Endothelial cell of umbilical vein (primary cell): ENCODE data around the gene MROH2A. TPM values are rescaled to one million over a fixed set of nuclear protein-coding genes. Genes with fewer than 3 reads are reported as not detected.

Experiments
- BruUV-seq: library from RNA; stranded (reverse); fragments of 400-500 nt; replicated peaks from 2 replicates; lab custom pipeline; 2021; lab: Mats Ljungman, UMichigan
- CTCF ChIA-PET: fragments of 300-600, 350-600 bp; sonication (Branson Sonifier 250); formaldehyde crosslinking; loops from one replicate; lab custom pipeline; 2021; ENCODE audit warnings: antibody characterized with exemption, inconsistent platforms; lab: Charles Lee
- POLR2A ChIA-PET: fragments of 300-600, 350-600 bp; sonication (Branson Sonifier 250); formaldehyde crosslinking; loops from one replicate; lab custom pipeline; 2021; ENCODE audit warnings: antibody characterized with exemption, inconsistent platforms; lab: Charles Lee
- DNase-seq: peaks from one replicate; pipeline ENCODE4 v3.0.0-alpha.2; 2011; ENCODE audit warnings: low read depth, low spot score
- FAIRE-seq: peaks from 2 replicates; lab custom pipeline; 2011; peaks lifted over from hg19 to GRCh38; lab: Jason Lieb, UNC
- H2AFZ ChIP-seq: 2 replicates; pipeline ENCODE4 v1.6.0; 2012; ENCODE audit warnings: low read depth, low read length, control low read depth, inconsistent platforms
- H3K27ac ChIP-seq: 2 replicates; pipeline ENCODE4 v1.5.1; 2011; ENCODE audit warnings: low read depth, mild to moderate bottlenecking, control low read depth, low read length, moderate library complexity; ENCODE audit not compliant: insufficient read depth
- H3K27me3 ChIP-seq, 2 experiments: 2 replicates each; pipeline versions ENCODE4 v1.6.0 to v1.6.1; 2011; ENCODE audit warnings: low read length in 2 of 2, mixed read lengths in 1 of 2; ENCODE audit not compliant: control insufficient read depth in 2 of 2, insufficient read depth in 2 of 2
- H3K36me3 ChIP-seq, 2 experiments: 2 replicates in 1 of 2; 3 replicates in 1 of 2; pipeline ENCODE4 v1.5.1; 2011; ENCODE audit warnings: low read length in 2 of 2, mild to moderate bottlenecking in 1 of 2, moderate library complexity in 1 of 2; ENCODE audit not compliant: control insufficient read depth in 2 of 2, insufficient read depth in 2 of 2; ENCODE audit errors: extremely low read depth in 1 of 2
- H3K4me1 ChIP-seq: 3 replicates; pipeline ENCODE4 v1.5.1; 2011; ENCODE audit warnings: mild to moderate bottlenecking, low read length; ENCODE audit not compliant: control insufficient read depth, insufficient read depth; ENCODE audit errors: extremely low read depth
- H3K4me2 ChIP-seq: 2 replicates; pipeline ENCODE4 v1.6.1; 2011; ENCODE audit warnings: low read length, control low read depth, mixed read lengths; ENCODE audit not compliant: insufficient read depth
- H3K4me3 ChIP-seq, 3 experiments: fragments of 200-600 bp in 1 of 3; sonication (generic), shearing (Covaris generic) in 1 of 3; replicated peaks in 1 of 3; 2 replicates each; pipeline ENCODE4 v1.5.1; 2011 to 2016; ENCODE audit warnings: control low read depth in 3 of 3, low read length in 3 of 3, mild to moderate bottlenecking in 2 of 3, inconsistent platforms in 1 of 3, low read depth in 1 of 3, moderate library complexity in 1 of 3; ENCODE audit not compliant: insufficient read depth in 1 of 3
- H3K79me2 ChIP-seq: 2 replicates; pipeline ENCODE4 v1.6.0; 2012; ENCODE audit warnings: low read length, inconsistent platforms; ENCODE audit not compliant: control insufficient read depth, insufficient read depth
- H3K9ac ChIP-seq: replicated peaks from 2 replicates; pipeline ENCODE3; 2011; ENCODE audit warnings: low read length, control low read depth; ENCODE audit not compliant: insufficient read depth; ENCODE audit errors: extremely low read depth
- H3K9me1 ChIP-seq: replicated peaks from 3 replicates; pipeline ENCODE4 v1.6.0; 2011; ENCODE audit warnings: mild to moderate bottlenecking, low read length; ENCODE audit not compliant: control insufficient read depth, insufficient read depth; ENCODE audit errors: extremely low read depth
- H3K9me3 ChIP-seq: replicated peaks from 2 replicates; pipeline ENCODE4 v1.5.1; 2012; ENCODE audit warnings: low read length, inconsistent platforms; ENCODE audit not compliant: control insufficient read depth, insufficient read depth
- H4K20me1 ChIP-seq: replicated peaks from 2 replicates; pipeline ENCODE3; 2011; ENCODE audit warnings: mild to moderate bottlenecking, low read length; ENCODE audit not compliant: control insufficient read depth, insufficient read depth; ENCODE audit errors: extremely low read depth
- EZH2 ChIP-seq: IDR thresholded peaks from 2 replicates; pipeline ENCODE4 v1.6.1; 2012; ENCODE audit warnings: borderline replicate concordance, low read depth, mild to moderate bottlenecking, moderate library complexity, low read length, inconsistent platforms; ENCODE audit not compliant: severe bottlenecking
- FOS ChIP-seq: IDR thresholded peaks from 2 replicates; pipeline ENCODE4 v1.6.1; 2011; ENCODE audit warnings: mild to moderate bottlenecking, low read length, moderate library complexity, borderline replicate concordance; ENCODE audit not compliant: insufficient read depth
- GATA2 ChIP-seq: IDR thresholded peaks from 2 replicates; pipeline ENCODE4 v1.7.0; 2011; ENCODE audit warnings: low read depth, mild to moderate bottlenecking, moderate library complexity, mixed read lengths, low read length; ENCODE audit not compliant: insufficient read length, insufficient read depth
- JUN ChIP-seq: IDR thresholded peaks from 2 replicates; pipeline ENCODE4 v1.6.1; 2011; ENCODE audit warnings: borderline replicate concordance, low read depth; ENCODE audit not compliant: insufficient read length, insufficient read depth
- MAX ChIP-seq: IDR thresholded peaks from 2 replicates; pipeline ENCODE4 v1.6.1; 2011; ENCODE audit not compliant: insufficient read depth, insufficient read length
- MYC ChIP-seq: IDR thresholded peaks from one replicate; pipeline ENCODE4 v1.6.1; 2011; ENCODE audit warnings: mild to moderate bottlenecking, low read depth, low read length
- POLR2A ChIP-seq: IDR thresholded peaks from 2 replicates; pipeline ENCODE4 v1.6.1; 2012; ENCODE audit warnings: low read depth, mild to moderate bottlenecking, control low read depth, low read length
- POLR2AphosphoS5 ChIP-seq: IDR thresholded peaks from 2 replicates; pipeline ENCODE4 v1.6.1; 2012; ENCODE audit warnings: low read depth, mild to moderate bottlenecking, control low read depth, low read length, moderate library complexity; ENCODE audit not compliant: insufficient read depth
- dilution Hi-C: fragments of 300-500 bp; cut with MboI; formaldehyde crosslinking; loops from one replicate; pipeline ENCODE4 v1.15.0; 2019; ENCODE audit warnings: low sequenced_read_pairs; ENCODE audit not compliant: extremely low pct_ligation_motif_present
- intact Hi-C: fragments of 100-400 bp; cut with micrococcal nuclease; formaldehyde crosslinking; loops from one replicate; pipeline ENCODE4 v1.10.0; 2022
- polyA plus RNA-seq, 4 experiments: library from polyadenylated mRNA; depleted of rRNA in 3 of 4; stranded (reverse) in 3 of 4; unstranded in 1 of 4; fragments of >200 nt; gene quantifications; 2 replicates each; pipeline versions ENCODE4 v1.2.1 to v1.2.3, GENCODE V29; 2011 to 2012; ENCODE audit warnings: missing spikeins in 1 of 4
- total RNA-seq: library from RNA; stranded (reverse); gene quantifications from 2 replicates; pipeline ENCODE4 v1.2.3, GENCODE V29; 2021
- TF ChIP-seq, protein P1 (sequence below), 2 donors: IDR thresholded peaks; 1 replicate in 1 of 2; 2 replicates in 1 of 2; pipeline ENCODE4 v1.5.1; 2011; ENCODE audit warnings: low read length in 2 of 2, mild to moderate bottlenecking in 2 of 2, moderate library complexity in 2 of 2, control low read depth in 1 of 2, inconsistent platforms in 1 of 2, low read depth in 1 of 2; ENCODE audit not compliant: insufficient read depth in 1 of 2; ENCODE audit errors: extremely low read depth in 1 of 2

Gene MROH2A
- total and polyA plus RNA-seq, 2 donors (not counting 3 experiments of a cell fraction or from before 2014, with no cell fraction given) = not detected

GRCh38 chr2:233811732-233812131 lies 33.6 kb downstream of the MROH2A start:
- Histone ChIP-seq H3K27ac (no peak overlapping the region), H3K9me1 (no peaks in the 10 kb centered on the region), H3K9me3 (no peaks in the 10 kb centered on the region), H3K4me2 (no peak overlapping the region), H3K4me3 (no peak overlapping the region), H3K4me1 (no peaks in the 10 kb centered on the region), H3K79me2 (no peaks in the 10 kb centered on the region), H3K27me3 (peaks cover 0 to 1% of the 10 kb centered on the region in 2 experiments), H4K20me1 (no peaks in the 10 kb centered on the region), H3K36me3 (no peaks in the 10 kb centered on the region), H3K9ac (no peak overlapping the region), H2AFZ (no peak overlapping the region)
- DNase-seq = no peak
- POLR2A ChIA-PET = no interaction called here
- CTCF ChIA-PET = no interaction called here
- intact Hi-C loops = no loop called here
- FAIRE-seq = no peak
- no TSS peak for BruUV-seq
- TF ChIP-seq POLR2AphosphoS5 (no peak), MYC (no peak), POLR2A (no peak), MAX (no peak), FOS (no peak), GATA2 (no peak), EZH2 (no peak), JUN (no peak)
- TF ChIP-seq, protein P1, sequence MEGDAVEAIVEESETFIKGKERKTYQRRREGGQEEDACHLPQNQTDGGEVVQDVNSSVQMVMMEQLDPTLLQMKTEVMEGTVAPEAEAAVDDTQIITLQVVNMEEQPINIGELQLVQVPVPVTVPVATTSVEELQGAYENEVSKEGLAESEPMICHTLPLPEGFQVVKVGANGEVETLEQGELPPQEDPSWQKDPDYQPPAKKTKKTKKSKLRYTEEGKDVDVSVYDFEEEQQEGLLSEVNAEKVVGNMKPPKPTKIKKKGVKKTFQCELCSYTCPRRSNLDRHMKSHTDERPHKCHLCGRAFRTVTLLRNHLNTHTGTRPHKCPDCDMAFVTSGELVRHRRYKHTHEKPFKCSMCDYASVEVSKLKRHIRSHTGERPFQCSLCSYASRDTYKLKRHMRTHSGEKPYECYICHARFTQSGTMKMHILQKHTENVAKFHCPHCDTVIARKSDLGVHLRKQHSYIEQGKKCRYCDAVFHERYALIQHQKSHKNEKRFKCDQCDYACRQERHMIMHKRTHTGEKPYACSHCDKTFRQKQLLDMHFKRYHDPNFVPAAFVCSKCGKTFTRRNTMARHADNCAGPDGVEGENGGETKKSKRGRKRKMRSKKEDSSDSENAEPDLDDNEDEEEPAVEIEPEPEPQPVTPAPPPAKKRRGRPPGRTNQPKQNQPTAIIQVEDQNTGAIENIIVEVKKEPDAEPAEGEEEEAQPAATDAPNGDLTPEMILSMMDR (IDR thresholded peaks at IDR 0.05; ENCODE audit: extremely low read depth in 1 of 2, insufficient read depth in 1 of 2, low read depth in 1 of 2, low read length in 2 of 2) = no peak
- dilution Hi-C loops = no loop called here
